ENCODE data around the gene PIP4K2A.

The PIP4K2A gene

DNA sequence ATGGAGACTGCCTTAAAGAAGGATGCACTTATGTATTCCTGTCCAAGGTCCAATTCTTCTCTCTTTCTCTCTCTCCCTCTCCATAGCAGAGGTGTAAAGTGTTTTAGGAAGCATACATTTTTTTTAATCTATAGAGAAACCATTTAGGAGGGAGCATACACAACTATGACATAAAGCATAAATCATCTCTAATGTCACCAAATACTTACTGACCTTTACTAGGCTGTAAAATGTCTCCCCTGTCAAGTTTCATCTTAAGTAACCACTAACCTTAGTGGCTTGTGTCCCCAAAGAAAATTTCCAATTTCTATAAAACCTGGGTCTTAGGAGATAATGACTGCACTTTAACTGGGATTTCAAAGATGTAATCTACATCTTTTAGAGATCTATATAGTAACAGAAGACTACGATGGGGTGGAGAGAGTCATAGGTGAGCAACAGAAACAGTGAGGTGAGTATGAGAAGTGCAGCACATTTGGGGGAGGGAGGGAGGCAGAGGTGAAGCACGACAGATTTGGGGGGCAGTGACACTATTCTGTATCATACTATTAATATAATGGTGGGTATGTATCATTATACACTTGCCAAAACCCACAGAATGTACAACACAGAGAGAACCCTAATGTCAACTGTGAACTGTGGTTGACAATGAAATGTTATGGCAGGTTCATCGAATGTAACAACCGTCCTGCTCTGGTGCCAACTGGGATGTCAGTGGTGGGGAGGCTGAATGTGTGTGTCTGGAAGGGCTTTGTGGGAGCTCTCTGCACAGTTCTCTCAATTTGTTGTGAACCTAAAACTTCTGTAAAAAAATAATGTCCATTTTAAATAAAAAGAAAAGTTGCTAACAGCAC, 79.5 kb downstream of the PIP4K2A start:
- no peak for DNase-seq

DNA sequence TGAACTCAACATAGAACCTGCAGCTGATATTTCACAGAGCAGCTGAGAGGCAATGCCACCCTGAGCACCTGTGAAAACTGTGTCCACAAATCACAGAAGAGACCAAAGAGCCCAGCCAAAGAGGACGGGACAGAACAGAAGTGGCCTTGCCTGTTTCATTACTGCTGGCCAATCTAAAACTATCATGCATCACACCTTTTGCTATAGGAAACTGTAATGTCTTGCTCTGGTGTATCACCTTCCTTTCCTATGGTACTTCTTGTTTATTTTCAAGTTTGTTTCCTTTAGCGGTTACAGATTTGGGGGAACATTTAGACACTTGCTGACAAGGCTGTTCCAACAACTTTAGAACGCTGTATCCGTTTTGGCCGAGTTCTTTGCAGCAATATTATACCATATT, 80.3 kb downstream of the PIP4K2A start:
- DNase-seq: no peak

DNA sequence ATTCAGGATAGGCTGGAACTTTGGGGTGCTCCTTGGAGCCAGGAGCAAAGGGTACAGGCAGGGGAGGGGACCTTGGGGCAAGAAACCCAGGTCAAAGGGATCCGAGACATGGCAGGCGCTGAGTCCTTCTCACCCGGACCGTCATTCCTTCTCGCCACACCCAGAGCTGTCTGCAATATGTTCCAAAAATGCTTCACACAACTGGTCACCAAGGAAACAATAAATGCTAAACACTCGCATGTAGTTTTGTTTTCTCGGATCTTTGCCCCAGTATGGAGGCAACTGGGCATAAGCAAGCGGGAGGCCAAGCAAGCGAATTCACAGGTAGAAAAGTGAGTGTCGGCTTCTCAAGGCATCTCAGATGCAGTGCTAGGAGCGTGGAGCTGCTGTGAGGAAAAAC, 80.8 kb downstream of the PIP4K2A start:
- DNase-seq: no peak

DNA sequence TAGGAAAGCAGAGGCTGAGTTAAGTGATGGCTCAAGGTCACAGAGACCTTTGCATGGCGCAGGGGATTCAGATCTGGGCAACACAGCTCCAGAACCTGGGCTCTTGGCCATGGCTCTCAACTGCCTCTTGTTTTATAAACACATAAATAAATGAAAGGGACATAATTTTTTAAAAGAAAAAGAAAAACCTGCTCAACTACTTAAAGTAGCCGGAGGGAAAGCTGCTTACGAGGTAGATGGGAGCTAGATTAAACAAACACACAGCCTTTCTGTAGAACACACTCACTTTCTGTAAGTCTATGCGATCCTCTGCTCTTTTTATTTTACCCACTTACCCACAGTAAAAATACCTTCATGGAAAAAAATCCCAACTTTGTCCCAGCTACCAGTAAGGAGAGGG, 81.3 kb downstream of the PIP4K2A start:
- no peak for DNase-seq

DNA sequence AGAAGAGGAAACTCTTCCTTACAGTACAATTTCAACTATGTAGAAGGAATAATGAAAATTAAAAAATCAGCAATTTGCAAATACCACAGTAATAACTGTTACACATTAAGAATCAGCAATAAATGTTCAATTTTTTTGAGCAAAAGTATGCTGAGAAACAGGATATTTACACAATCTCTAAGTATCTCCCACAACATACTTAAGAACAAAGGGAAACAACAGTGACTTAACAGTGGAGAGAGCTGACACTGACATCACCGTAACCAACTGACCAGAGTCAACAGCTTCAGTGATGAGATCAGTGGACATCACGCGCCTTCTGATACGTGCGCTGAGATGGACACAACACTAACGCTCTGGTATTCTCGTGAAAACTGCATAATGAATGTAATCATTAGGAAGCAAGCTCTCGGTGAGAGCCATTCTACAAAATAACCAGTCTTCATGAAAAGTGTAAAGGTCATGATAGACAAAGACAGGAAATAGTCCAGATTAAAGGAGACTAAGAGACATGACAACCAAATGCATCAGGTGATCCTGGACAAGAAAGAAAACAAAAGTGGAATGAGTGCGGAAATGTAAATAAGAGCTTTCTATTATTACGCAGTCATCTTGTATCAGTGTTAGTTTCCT, 82.6 kb downstream of the PIP4K2A start:
- DNase-seq: no peak

DNA sequence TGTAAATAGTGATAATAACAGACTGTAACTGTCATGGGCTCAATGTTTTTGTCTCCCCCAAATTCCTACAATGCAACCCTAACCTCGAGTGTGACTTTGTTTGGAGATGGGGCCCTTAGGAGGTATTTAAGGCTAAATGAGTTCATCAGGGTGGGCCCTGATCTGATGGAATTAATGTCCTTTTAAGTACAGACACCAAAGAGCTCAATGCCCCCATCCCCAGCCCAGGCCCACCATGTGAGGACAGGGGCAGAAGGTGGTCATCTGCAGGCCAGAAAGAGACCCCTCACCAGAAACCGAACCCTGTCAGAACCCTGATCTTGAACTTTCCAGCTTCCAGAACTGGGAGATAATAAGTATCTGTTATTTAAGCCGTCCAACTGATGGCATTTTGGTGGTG, 83.2 kb downstream of the PIP4K2A start:
- DNase-seq: no peak

DNA sequence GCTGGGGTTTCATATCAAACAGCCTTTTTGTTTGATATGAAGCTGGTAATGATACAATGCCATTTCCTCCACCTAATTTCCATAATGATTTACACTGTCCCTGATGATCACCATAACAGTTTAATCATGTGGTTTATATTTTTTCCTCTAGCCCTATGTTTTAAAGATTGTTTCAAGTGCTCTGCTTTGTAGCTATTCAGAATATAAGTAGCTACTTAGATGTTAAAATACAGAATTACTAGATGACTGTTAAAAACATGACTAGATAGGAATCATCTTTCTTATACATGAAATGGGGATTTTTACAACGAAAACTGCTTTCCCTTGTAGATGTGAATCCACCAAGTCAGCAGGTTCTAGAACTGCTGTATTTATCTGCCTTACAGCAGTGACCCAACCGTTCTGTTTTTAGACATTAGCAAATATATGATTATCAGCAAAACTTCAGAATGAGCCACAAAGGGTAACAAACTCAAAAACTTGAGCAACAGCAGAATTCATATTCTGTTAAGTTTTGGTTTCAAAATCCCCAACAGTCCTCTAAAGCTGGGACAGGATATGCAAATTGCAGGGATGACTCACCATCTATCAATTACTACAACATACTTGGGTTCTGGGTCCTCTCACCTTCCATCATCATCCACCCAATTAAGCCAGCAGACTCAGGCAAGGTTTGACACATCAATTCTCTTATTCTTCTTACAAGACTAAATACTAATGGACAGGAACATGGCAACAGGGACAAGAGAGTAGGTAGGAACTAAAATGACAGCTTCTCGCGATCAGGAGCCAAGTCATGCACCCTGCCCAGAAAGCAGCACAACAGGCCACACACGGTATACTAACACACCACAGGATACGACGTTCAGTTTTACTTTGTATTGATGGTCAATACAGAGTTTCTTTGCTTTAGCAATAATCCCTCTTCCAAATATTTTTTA, 83.9 kb downstream of the PIP4K2A start:
- DNase-seq: no peak

DNA sequence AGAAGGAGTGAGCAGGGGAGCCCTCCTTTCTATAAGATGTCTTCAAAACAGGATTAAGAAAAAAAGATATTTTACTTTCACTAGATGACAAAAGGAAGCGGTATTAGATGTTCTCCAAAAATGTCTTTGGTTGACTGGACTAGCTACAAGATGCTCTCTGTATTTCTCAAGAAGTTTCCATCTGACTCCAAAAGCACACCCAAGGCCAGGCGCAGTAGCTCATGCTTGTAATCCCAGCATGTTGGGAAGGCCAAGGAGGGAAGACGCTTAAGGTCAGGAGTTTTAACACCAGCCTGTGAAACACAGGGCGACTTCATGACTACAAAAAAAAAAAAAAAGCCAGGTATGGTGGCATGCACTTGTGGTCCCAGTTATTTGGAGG, 84.5 kb downstream of the PIP4K2A start:
- DNase-seq: no peak

DNA sequence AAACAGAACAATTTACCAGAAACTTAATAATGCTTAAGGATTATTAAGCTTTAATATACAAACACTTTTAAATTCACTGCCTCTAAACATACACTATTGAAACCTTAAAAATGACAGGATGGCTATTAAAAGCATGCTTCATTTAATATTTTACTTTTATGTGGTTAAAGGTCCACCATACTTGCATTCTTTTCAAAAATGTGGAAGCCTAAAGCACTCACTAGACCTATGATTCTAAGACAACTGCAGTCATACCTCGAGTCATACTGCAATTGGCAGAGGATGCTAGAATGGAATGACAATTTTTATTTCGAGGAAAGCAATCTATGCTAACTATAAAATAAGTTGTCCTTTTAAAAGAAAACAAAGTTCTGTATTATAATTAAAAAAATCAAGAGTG, 85.3 kb downstream of the PIP4K2A start:
- DNase-seq: no peak

DNA sequence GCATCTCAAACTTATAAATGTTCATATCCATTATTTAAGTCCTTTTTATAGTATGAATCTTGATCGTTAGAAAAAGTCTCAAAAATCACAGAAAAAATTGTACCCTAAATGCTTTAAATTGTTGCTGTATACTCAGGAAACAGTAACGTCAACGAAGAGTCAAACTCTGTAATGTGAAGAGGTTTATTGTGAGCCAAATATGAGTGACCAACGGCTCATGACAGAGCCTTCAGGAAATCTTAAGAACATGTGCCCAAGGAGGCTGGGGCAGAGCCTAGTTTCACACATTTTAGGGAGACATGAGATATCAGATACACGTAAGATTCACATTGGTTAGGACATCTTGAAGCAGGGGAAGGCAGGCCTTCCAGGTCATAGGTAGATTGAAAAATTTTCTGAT, 86.1 kb downstream of the PIP4K2A start:
- DNase-seq: no peak

DNA sequence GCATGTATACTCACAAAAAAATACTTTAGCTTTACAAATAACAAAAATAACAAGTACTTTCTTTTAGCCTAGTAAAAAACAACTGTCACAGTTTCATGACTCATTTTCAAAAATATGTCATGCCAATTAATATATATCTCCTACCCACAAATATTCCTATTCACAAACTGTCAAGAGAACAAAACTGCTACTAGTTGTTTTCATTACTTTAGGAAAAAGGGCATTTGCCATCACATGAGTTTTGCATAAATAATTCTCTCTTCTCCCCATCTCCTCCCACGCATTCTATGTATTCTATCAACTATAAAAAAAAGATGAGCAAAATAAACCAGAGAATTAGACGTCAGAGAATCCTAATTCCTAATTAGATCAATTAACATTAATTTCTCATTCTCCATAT, 87.6 kb downstream of the PIP4K2A start:
- no peak for DNase-seq

DNA sequence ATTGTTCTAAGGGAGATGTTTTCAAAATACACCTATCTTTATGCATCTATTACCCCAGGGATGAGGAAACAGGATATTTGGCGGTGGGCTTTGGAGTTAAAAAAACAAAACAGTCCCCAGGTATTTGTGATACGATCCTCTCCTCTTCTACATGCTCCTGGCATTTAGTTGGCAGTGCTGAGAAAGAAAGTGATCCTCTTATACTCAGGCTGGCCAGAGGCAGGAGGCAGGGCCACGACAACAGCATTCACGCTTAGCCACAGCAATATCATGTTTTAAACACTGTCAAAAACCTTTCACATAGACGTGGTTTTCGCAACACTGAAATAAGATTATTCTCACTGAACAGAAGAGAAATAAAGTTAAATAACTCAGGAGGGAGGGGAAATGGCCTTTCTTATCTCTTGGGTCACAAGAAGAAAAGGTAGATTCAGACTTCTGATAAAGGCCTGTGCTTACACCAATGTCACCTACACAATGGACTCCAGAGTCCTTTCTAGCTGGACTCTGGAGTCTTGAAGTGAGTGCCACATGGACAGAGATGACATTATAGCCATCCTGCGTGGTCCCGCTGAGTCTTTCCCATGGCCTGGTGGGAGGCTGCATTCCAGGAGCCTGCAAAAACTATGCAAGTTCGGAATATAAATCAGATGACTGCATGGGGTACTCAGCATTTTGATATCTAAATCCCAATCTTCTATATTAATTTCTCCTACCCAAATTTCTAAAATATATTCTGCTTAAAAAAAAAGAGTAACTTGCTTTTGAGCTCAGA, 88.7 kb downstream of the PIP4K2A start:
- no peak for DNase-seq

DNA sequence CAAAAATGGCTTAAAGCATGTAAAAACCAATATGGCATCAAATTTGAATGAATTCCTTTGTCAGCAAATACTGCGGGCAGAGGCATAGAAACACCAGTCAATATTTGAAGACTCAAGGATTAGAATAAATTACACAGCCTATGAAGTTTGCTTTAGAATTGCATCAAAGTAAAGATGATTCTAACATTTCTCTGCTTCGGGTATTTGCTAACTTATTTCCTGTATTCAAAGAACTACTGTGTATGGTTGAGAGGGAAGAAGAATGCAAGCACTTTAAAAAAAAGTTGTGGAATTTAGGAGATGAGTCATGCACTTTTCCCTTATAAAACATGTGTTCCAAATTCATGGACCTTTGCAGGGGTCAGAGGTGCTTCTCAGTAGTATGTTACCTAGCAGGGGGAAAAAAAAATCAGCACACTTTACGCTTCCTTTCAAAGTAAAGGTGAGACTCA, 90.1 kb downstream of the PIP4K2A start:
- DNase-seq: no peak

DNA sequence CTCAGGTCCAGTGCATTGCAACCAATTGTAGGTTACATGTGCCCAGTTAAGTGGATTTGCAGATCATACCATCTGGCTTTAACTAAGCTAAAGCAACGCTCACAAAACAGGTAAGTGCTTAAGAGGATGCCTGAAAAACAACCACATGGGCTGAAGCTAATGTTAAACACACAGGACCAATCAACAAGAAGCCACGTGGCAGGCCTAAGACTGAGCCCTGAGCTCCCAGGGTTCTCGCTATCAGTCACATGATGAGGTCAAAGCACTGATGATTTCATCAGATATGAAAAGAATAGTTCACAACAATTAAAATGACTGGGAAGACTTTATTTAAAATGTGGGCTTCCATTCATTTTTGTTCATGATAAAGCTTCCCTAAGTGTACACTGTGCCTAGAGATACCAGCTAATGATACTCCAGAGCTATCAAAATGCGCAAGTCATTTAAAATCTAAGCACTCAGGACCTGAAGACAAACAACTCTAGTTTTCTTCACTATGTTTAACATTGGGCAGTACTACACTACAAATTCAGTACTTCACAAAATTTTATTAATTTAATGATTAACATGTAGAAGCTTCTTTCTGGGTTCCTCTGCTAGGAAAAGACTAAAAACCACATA, 90.6 kb downstream of the PIP4K2A start:
- no peak for DNase-seq

DNA sequence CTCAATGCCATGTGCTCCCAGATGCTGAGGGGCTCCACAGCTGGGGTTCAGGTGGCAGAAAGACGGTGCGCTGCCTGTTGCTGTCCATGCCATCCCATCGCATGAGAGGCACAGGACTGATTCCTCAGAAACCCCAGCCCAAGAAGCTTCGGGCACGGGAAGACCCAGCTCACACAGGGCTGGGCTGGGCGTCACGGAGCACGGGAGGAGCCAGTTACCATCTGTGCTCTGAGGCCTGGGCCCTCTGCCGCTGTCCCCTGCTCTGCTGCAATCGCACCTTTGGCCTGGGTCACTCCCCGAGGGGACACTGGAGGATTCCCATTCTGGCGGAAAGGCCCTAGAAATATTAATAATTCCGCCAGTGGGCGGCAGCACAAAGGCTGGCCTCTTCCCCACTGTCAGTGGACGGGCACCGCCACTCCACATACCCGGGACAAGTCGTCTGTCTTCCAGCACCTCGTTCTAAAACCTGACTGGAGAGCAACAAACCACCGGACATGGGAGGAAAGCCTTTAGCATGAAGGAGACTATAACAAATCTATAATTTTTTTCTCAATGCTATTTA, 92.1 kb downstream of the PIP4K2A start:
- DNase-seq: no peak

DNA sequence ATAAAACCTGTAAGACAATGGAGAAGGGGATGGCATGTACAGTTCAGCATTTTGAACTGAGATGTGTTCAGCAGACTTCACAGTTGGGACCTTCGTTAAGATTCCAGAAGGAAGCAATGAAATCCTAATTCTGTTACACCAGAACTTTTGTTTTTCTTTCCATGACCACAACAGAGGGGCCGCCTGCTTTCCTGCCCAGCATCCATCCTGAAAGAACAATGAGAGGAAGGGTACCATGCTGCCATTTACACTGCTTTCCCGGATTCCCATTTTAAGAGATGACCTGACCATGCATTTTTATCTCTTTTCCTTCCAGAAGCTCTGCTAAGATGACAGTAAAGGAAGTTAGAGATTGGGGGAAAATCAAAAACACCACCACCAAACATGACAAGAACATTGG, 92.7 kb downstream of the PIP4K2A start:
- no peak for DNase-seq

DNA sequence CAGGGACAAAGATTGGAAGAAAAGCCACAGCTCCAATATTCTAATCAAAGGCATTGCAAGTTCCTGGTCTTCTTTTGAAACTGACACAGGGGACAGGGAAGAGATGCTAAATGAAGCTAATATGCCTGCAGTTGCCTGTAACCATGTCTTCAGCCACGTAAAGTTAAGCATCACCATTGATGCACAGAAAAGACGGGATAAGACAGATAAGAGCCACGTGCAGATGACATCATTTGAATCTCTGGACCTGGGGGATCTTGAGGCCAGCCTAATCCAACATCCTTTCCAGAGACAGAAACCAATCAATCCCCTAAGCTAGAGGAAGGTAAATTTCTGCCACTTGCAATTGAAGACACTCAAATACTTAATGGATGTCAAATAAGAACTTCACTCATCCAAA, 93.4 kb downstream of the PIP4K2A start:
- no peak for DNase-seq

DNA sequence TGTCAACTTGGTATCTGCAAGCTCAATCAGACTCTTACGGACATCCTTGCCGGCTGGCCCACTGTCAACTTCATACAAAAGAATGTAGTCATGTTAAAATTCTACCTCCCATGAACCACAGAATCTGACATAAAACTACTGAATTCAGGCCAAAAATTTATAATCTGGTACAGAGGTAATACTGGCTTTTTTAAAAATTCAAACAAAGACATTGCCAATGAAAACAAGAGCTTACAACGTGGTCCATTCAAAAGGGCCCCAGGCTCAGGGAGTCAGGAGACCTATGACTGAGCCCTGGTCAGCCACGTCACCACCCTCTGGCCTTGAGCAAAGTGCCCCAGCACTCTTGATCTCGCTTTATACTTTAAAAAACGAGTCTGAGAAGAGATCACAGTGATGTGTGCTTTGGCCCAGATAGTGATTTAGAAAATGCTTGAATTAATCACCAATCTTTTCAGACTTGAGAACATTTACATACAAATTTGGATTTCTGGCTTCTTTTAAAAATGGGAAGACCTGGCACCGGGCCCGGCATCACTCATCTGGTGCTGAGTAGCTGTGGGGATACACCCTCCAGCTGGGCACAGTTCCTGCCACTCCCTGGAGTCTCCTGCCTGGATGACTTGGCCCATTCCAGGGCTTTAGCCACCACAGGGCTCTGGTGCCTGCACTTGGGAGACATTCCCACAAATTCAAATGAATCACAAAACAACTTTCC, 94.1 kb downstream of the PIP4K2A start:
- DNase-seq: no peak

DNA sequence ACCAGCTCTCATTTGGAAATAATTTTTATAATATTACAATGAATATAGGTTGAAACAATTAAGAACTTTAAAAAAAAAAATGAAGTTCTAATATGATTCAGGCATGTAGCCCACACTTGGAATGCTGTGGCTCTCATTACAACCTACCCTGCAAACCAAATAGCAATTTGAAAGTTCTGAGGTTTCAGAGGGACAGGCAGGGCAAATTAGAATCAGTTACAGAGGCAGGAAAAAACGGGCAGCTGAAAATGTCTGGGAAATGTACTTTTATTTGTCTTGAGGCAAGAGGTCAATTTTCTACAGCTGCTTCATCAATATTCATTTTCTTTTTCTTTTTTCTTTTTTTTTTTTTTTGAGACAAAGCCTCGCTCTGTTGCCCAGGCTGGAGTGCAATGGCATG, 95.3 kb downstream of the PIP4K2A start:
- no peak for DNase-seq

DNA sequence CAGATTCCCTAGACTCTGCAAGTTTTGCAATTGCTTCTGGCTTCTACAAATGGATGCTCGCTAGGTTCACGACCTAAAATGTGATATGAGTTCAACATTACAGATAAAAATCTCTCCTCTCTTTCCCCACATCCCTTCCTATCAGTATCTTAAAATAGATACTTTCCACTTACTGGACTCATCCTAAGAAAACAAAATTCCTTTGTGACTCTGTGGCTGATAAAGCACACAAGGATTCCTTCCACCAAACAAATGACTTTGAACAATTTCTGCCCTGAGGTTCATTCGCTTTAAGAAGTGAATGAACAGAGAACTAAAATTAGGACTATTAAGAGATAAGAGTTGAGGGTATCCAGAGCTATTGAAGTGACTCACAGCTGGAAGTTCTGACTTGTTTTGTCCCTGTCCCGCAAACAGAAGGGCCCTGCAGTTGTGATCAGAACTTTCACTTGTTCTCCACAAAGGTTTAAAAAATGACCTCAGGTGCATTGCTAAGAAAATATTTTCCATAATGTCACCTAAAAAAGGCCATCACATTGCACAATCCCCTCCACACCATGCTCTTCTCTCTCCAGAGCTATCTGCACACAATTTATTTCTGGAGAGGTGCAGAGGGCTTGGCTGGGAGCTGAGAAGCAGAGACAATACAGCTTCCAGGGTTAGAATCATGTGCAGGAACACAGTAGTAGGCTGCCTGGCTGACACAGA, 96.1 kb downstream of the PIP4K2A start:
- DNase-seq: no peak

DNA sequence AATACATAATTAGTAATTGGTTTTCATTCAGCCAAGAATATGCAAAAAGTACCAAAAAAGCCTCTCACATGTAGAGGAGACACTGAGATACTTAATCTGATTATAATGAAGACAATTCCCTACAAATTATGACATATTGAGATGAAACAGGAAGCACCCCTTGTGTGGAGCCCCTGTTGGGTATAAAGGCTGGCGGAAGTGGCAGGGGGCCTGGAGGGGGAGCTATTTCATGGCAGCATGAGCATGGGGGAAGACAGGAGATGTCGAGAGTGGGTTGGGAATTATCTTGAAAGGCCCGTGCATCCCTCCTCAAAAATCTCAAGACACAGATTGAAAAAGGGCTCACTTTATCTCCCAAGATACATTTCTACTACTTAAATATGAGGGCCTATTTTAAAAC, 96.9 kb downstream of the PIP4K2A start:
- DNase-seq: no peak

All from NCI-H146 (cell line).